GM19395 (cell line): Measurements from ENCODE around the gene CNN3.
A peak's percentile ranks its signal among the peaks of the same experiment; 100 is the strongest.

Source experiments
- ATAC-seq: cut with Tn5 transposase; IDR thresholded peaks from one replicate; pipeline ENCODE4 v1.9.1; 2021; ENCODE audit warnings: mild to moderate bottlenecking, moderate library complexity; ENCODE audit not compliant: unreplicated experiment

Gene CNN3

DNA sequence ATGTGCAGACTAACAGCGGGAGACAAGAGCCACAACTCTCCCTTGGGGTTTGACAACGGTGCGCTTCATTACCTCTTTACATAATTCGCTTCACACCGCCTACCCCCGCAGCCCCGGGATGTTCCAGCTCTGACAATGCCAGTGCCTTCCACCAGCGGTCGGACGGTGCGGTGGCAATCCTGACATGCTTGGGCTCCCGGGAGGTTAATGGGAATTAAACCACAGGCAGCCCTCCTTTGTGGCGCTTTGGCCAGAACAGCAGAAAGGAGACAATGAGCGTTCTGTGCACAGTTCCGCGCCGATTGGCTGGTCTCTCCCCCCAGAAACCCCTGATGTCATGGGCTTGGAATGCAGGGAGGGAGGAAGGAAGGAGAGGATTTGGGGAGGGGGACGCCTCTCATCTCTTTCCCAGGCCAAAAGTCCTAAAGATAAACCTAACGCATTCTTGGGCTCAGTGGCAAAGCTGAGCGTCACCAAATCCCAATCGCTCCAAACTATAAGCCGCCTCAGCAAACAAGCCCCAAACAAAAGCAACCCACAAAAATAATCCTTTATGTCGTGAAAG lies 1.3 kb downstream of the CNN3 start:
- peak; percentile 5 for ATAC-seq

DNA sequence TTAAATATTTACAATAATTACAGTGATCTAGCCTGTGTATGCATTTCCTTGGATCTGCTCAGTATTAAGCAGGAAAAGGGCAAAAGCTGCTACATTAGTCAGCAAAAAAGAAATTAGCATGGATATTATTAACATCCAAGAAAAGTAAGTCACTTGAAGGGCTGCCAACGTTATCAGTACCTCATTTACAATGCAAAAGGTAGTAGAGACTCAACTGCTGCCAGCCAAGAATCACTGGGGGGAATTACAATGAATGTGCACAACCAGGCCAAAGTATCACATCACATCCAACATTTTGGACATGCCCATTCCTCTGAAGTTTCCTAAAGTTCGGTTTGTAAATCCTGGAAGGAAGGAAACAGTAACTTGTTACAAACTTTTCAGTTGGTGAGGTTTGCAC lies 1.9 kb downstream of the CNN3 start:
- no peak for ATAC-seq

DNA sequence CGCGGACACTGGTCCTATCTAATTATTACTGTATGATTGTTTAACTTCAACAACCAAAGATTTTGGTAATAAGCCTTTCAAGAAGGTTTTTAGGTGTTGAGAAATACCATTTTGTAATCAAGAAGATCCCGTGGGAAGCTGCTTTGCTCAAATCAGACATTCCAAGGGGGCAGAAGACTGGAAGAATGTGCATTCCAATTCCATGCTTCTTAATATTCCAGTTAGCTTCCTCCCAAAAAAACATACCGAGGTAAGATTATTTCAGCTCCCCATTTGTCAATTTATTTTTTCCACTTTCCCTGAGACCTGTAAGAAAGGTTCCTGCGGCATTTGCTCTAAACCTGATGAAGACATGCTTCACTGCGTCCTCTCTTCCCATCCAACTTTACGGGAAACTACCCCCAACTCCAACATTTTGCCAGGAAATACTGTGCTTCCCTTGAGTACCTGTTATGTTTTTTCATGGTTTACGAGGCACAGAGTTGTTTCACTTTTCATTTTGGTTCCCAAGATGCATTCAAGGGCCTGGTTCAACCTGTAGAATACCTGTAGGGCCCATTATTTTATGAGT lies 4.1 kb downstream of the CNN3 start:
- ATAC-seq, result no peak

DNA sequence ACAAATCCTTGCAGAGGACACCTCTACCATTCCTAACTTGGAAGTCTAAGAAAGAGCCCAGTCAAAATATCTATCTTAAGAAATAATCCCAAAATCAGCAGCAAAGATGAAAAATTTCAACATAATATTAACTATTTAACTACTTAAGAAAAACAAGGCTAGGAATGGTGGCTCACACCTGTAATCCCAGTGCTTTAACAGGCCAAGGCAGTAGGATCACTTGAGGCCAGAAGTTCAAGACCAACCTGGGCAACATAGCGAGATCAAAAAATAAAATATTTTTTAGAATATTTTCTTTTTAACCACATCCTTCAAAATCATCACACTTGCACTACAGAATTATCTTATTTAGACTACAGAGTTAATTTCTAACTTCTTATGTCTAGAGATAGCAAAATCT lies 4.9 kb downstream of the CNN3 start:
- no peak for ATAC-seq

DNA sequence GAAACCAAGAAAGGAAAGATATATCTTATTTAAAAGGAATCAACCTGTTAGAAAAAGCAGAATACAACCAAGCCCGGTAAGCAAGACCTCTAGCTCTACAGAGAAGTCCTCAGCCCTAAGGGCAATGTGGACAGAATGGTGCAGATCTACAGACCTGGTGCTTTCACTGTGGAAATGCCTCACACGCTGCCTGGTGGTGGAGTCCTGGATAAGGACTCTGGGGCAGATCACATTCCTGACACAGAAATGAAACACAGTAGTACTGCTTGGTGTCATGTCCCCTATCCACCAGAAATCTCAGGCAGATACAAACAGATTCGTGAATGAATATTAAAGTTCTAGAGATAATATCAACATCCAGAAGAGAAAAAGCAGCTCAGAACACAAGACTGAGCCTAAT lies 6.8 kb downstream of the CNN3 start:
- no peak for ATAC-seq

DNA sequence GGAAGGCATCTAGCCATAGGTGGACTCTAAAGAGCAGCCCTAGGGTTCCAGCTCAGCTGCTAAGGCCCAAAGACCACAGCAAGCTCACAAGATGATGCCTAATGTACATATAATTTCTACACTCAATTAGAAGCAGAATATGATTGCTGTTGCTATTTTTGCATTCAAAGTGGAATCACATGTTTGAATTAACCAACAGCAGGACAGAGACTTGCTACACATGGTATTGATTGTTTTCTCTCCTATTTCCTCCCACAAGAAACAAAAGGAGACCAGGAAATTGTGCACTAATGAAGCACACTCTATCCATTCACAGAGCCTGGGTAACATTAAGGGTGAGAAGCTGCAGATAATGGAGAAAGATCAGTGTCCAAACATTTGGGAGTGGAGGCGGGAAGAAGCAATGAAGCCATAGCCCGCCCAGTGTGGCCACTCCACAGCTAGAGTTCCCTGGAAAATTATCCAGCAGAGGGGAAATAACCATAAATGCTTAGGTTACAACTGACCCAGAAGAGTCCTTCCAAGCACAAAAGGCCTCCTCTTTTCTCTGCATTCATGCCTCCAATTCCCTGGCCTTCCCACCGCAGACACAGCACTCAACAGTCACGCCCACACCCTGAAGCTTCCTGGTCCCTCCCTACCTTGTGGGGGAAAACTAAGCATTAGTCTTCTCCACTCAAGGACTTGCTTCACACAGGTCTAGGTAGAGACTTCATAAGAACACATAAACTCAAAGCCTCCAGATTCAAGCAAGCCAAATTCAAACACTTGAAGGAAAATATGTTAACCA lies 7.5 kb downstream of the CNN3 start:
- ATAC-seq, result no peak

DNA sequence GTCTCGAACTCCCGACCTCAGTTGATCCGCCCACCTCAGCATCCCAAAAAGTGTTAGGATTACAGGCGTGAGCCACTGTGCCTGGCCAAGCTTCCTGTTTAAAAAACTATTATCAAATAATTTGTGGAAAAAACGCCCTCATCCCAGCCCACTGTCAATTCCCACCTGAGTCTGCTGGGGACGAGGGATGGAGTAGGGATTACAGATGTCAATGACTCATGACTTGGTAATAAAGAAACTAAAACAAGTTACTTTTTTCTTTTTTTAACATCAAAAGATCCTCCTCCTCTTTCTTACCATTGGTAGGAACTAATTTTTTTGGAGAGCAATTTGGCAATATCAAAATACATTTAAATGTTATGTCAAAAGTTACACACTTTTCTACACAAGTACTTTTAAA lies 9.7 kb downstream of the CNN3 start:
- no peak for ATAC-seq

DNA sequence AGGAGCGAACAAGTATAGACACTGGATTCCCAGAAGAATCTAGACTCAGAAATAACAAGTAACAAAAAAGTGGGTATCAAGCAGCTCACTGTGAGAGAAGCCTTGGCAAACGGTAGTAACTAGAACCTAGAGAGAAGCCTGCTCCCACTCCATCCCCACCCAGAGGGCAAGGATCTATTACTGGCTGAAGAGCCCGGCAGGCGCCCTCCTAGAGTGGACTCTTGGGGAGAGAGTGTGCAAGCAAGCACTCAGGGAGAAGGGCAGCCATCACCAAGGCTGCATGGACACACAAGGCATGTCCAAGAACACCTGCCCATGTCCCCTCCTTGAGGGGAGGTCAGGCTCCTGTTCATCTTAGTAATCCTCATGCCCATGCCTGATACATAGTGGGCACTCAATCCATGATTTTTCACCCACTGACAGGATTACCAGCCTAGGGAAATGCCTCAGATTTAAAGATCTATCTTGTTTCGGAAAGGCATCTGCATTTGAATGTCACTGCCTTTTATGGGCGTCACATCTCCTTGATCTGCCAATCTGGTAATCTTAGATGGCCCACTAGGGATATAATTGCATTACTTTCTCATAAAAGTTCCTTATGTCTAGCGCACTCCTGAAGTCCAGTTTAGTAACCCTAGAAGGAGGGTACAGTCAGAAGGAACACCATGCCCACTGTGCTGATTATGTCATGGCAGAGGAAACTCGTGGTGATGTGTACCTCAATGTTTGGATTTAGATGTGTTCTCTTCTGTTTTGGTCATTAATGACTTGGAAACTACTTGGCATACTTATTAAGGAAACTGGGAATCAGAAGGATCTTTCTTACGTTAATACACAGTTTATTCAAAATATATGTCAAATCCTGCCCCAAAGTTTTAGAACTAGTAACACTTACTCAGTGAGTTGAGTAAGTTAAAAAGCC lies 14.4 kb downstream of the CNN3 start:
- no peak for ATAC-seq

DNA sequence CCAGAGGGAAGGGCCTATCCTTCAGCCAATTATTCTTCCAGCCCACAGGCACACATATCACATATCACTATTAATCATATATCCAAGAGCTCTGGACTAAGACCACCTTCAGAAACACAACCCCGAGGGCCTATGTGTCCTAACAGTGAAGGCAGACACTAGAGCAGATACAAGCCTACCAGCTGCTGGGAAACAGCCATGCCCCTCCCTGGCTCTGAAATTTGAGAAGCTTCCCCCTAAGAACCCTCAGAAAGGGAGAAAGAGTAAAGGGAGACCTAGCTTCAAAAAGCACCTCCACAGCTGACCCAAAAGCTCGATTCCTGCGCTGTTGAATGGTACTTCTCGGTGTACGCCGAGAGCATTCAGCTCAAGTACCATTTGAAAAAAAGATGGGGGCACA lies 17.4 kb downstream of the CNN3 start:
- no peak for ATAC-seq

DNA sequence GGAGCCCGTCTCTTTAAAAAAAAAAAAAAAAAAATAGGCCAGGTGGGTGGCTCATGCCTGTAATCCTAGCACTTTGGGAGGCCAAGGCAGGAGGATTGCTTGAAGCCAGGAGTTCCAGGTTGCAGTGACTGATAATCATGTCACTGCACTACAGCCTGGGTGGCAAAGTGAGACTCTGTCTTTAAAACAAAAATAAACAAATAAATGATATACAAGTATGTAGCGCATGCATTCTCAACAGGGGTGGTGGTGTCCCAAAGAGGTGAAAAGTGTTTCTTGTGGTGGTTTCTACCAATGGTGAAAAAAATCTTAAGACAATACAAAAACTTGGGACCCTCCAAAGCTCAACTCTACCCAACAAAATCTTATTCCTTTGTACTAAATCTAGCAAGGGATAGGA lies 17.9 kb downstream of the CNN3 start:
- ATAC-seq, result no peak

DNA sequence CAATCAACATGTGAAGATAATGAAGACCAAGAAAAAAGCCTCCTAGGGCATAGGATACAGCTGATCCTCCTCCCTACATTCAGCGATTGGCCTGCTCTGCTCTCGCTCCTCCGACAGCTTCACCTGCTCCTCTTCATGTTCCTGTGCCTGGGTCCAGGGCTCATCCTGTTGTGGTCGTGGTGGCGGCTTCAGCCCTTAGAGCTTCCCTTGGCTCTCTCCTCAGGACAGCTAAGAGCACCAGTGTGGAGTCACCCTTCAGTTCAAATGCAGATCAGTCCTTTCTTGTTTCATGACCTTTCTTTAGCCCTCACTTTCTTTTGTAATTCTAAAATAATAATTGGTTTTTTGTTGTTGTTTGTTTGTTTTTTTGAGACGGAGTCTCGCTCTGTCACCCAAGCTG lies 18.7 kb downstream of the CNN3 start:
- no peak for ATAC-seq

DNA sequence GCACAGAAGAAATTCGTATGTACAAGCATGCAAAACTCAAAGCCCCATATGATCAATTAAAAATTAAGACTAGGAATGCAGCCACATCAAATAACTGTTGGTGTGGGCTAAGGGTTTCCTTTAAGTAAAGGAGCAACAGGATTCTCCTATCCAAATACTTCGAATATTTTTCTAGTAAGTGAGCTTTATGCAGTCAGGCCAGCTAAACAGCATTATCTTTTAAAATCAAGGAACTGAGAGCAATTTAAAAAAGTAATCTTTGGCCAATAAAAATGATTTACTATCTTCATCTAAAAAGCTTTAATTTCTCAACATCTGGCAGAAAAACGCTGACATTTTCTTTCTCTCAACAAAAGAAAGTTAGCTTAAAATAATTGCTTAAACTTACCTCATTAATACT lies 19.8 kb downstream of the CNN3 start:
- ATAC-seq, result no peak

DNA sequence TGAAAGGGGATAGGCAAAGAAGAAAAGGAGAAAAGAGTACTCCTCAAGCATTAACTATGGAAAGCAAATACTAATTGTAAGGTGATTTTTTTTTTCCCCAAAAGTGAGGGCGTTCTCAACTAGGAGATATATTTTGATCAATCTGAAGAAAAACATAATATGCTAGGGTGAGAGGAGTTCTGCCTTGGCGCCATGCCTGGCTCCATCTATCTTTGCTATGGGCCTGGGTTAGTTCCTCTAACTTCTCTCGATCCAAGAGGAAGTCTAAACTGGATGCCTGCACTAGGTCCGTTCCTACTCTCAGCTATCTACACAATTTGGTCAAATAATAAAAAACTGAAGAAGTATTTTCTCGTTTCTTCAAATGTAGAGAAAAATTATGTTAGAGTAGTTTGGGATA lies 20.5 kb downstream of the CNN3 start:
- ATAC-seq, result no peak

DNA sequence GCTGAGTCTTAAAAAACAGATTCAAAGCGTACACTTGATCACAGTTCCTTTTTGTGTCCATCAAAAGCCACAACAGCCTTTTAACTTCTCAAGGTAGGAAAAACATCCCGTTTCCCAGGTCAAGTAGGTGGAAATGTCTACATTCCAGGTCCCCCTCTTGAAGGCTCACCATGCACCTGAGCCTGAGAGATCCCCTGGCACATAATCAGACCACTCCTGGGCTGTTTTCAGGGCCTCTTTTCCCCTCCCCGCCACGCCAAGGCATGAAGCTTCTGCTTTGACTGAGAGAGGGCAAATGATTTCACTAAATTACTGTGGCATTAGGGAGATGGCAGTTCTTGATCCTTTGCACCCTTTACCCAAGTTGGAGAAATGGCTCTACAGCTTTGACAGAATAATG lies 21.7 kb downstream of the CNN3 start:
- ATAC-seq, result no peak

DNA sequence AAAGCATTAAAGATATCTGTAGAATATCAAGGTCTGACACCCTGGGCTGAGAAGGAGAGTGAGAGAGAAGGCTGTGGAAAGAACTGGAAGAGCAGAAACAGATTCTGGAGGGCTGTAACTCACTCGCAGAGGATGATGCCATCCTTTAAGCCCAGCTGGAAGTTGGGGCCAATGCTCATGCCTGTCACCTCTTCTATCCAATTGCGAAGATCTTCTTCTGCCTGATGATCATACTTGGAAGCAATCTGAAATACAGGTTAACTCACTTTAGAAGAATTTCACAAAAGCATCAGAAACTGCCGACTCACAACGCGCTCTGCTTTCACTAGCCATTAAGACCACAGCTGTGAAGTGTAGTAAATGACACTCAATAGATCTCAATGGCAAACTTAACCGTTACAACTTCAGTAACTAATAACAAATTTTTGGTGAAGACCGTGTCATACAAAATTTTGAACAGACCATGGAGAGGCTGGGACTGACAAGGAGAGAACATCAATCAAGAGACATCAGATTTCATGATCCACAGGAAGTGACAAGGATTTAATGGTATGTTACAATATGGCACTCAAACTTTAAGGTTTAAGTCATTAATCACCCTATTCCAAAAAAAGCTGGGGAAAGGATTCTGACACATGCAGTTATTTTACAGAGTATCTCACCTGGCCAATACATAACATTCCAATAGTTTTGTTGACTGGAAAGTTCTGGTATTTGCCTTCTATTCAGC lies 23.5 kb downstream of the CNN3 start:
- ATAC-seq, result no peak

DNA sequence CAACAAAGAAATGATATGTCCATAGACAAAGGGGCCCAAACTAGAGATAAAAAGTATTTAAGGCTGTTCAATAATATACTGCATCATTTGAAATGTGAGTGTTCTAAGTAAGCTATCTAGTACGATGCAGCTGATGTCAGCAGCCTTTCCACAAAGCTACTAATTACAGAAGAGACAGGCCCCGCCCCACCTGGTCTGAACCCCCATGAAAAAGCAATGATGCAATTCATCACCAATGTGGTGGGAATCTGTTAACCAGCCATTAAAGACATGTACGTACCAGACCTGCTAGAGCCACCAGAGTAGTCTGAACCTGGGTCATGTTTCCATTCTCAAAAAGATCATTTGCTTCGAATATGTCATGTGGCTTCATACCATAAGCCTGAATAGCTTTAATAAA lies 25.1 kb downstream of the CNN3 start:
- ATAC-seq, result no peak

DNA sequence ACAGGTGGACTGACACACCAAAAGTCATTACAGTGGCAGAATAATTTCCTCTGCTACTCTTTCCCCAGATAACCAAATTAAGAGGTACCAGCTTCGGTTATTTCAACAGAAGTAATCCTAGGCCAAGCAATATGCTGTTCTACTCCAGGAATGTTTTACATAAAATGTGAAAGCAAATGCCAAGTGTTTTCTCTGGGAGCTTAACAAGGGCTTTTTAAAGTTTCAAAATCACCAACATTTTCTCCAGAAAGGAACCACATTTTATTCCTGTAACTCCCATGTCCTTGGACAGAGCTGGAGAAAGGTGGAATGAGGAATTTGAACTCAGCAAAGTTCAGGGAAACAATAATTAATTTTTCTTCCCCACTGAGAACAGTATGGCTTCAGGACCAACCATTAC lies 27.2 kb downstream of the CNN3 start:
- ATAC-seq, result no peak

DNA sequence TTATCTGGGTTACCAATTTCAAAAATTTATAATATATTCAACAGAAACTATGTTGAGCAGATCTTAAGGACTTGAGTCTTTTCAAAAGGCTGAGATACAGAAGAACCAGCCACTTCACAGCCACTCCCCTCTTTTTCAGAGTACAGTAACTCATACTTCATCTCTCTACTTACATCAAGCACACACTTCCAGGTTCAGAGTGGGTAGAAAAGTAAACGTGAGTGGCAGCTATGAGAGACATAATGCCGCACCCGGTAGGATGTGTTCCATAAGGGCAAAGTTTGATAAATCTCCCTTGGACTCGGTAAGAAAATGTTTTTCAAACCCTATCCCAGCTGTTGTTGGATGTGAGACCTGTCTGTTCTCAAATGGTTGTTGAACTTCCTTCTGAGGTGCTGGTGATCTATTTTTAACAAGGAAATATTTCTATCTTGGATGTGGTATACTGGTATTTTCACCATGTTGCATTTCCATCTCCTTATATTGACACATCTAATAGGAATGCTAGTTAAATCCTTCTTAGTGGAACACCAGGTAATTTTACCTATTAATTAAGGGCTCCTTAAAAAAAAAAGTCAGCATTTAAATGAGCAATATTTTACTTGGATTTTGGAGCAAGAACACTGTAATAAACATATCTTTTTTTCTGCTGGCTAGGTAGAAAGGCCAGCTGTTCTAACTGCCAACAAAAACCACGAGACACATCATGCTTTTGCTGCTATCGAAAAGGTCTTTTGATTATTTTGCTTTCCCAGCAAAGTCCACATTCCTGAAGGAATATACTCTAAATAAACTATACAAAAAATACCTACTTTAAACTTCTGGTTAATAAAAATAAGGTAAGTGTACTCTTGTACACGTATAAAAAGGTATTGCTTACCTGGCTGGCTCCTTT lies 28.2 kb downstream of the CNN3 start:
- no peak for ATAC-seq

DNA sequence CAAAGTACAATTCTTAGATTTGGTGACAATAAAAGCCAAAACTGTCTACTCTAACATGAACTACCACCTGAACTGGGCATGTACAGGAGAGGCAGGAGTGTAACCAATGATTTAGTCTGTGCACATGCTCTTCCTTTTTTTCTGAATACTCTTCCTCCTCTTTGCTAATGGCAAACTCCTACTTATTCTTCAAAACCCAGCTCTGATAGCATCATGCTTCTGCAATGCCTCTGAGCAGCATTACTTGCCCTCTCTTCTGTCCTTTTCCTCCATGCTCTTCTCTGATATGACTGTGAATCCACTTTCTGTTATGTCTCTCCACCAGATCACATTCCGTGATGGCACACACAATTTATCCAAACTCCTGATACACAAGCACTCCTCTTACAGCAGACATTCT lies 31.4 kb downstream of the CNN3 start:
- no peak for ATAC-seq

DNA sequence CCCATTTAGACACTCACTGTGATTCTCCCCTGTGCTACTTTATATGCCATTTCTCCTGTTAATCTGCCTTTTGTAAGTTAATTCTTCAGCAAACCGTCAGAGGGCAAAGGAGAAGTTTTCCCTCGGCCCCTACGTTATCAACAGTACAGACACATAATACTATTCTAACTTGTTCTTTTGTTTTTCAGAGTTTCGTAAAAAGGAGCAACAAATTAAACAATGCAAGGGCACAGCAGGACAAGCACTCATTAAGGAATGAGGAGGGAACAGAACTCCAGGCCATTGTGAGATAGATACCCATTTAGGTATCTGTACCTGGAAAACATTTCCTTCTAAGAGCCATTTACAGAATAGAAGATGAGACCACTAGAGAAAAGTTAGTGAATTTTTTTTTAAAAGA lies 32.3 kb downstream of the CNN3 start:
- no peak for ATAC-seq
